ENCODE measurements around the gene SORBS2. TPM values are rescaled to one million over a fixed set of nuclear protein-coding genes. Genes with fewer than 3 reads are reported as not detected.

SORBS2 gene
- total and polyA plus RNA-seq, 2 donors (not counting 3 experiments of a cell fraction or from before 2014, with no cell fraction given): 69.8 to 82.5 TPM

DNA sequence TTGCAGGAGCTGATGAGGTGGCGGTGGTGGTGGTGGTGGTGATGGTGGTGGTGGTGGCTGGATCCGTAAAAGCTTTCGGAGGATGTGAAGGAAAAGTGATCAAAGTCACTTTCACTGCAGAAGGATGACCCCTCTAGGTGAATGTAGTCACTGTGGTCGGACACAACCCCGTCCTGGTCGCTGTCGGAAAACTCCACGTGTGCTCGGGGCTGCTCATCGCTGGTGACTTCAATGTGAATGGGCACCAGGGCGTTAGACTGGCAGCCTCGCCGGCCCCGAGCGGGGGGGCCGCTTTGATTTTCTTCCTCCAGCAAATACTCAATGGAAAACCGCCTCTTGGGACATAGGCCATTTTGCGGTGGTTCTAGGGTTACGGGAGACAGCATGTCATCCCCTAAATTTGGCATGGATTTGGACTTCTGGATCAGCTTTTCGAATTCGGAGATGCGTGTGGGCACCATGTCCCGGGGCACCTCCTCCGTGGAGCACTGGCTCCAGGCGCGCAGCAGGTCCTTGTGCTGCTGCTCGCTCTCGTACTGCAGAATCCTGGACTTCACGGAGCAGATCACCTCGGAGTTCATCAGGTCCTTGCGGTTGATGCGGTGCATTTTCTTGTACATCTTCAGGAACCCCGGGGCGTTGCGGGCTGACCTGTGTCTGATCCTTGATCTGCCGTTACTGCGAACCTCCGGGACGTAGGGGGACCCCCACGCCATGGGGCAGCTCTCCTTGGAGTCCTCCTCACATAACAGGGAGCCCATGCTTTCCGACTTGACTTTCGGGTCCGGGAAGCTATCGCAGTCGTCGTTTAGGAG, 188.3 kb downstream of the SORBS2 start:
- CTCF ChIA-PET: interaction anchor here (1.1 to 3.0 kb wide), 4 partner anchors 17 to 414 kb away, joined by 3 to 17 read pairs (median 9); no protein-coding TSS in a partner anchor

GRCh38 chr4:185608185-185608584, 203.8 kb downstream of the SORBS2 start:
- BruUV-seq (replicated peaks): no TSS peak
- Histone ChIP-seq H2AFZ (ENCODE audit: low read depth, low read length) (no peak overlapping the region), H3K36me3 (ENCODE audit: control insufficient read depth in 2 of 2, extremely low read depth in 1 of 2, insufficient read depth in 2 of 2, low read length in 2 of 2) (peaks cover 0 to 2% of the 10 kb centered on the region in 2 experiments), H3K27ac (ENCODE audit: insufficient read depth, low read depth, low read length) (no peak overlapping the region), H3K9me1 (replicated peaks; ENCODE audit: control insufficient read depth, extremely low read depth, insufficient read depth, low read length) (no peaks in the 10 kb centered on the region), H3K4me3 (replicated peaks in 1 of 3; ENCODE audit: insufficient read depth in 1 of 3, low read depth in 1 of 3, low read length in 3 of 3) (no peak overlapping the region), H3K79me2 (ENCODE audit: control insufficient read depth, insufficient read depth, low read length) (no peaks in the 10 kb centered on the region), H3K4me1 (ENCODE audit: control insufficient read depth, extremely low read depth, insufficient read depth, low read length) (no peaks in the 10 kb centered on the region), H3K9ac (replicated peaks; ENCODE audit: extremely low read depth, insufficient read depth, low read length) (no peak overlapping the region), H3K9me3 (replicated peaks; ENCODE audit: control insufficient read depth, insufficient read depth, low read length) (no peaks in the 10 kb centered on the region), H3K27me3 (ENCODE audit: control insufficient read depth in 2 of 2, insufficient read depth in 2 of 2, low read length in 2 of 2) (no peaks in the 10 kb centered on the region), H4K20me1 (replicated peaks; ENCODE audit: control insufficient read depth, extremely low read depth, insufficient read depth, low read length) (no peaks in the 10 kb centered on the region), H3K4me2 (ENCODE audit: insufficient read depth, low read length) (no peak overlapping the region)
- no peak for DNase-seq (ENCODE audit: low read depth, low spot score)
- dilution Hi-C loops (cut with MboI; ENCODE audit: extremely low pct_ligation_motif_present, low sequenced_read_pairs): no loop called here
- no peak for TF ChIP-seq GATA2 (IDR thresholded peaks at IDR 0.05; ENCODE audit: insufficient read depth, insufficient read length, low read depth, low read length)
- no peak for TF ChIP-seq EZH2 (IDR thresholded peaks at IDR 0.05; ENCODE audit: borderline replicate concordance, low read depth, low read length, severe bottlenecking)
- ChIA-PET POLR2A (no interaction called here), CTCF (interaction anchor here (1.0 to 1.5 kb wide), 4 partner anchors 11 to 430 kb away, joined by 3 to 5 read pairs (median 4); no protein-coding TSS in a partner anchor)
- intact Hi-C loops (cut with micrococcal nuclease): no loop called here
- no peak for FAIRE-seq

More for the DNA sequence above, 188.3 kb downstream of the SORBS2 start:
- TF ChIP-seq EZH2 (IDR thresholded peaks at IDR 0.05; ENCODE audit: borderline replicate concordance, low read depth, low read length, severe bottlenecking): no peak
- no peak for TF ChIP-seq JUN (IDR thresholded peaks at IDR 0.05; ENCODE audit: borderline replicate concordance, insufficient read depth, insufficient read length, low read depth)
- no peak for TF ChIP-seq MYC (IDR thresholded peaks at IDR 0.05; ENCODE audit: low read depth, low read length)
- no peak for TF ChIP-seq POLR2A (IDR thresholded peaks at IDR 0.05; ENCODE audit: low read depth, low read length)
- TF ChIP-seq POLR2AphosphoS5 (IDR thresholded peaks at IDR 0.05; ENCODE audit: insufficient read depth, low read depth, low read length): no peak
- no peaks in the 10 kb centered on the region for H4K20me1 ChIP-seq (replicated peaks; ENCODE audit: control insufficient read depth, extremely low read depth, insufficient read depth, low read length)
- POLR2A ChIA-PET: no interaction called here
- H3K36me3 ChIP-seq (ENCODE audit: control insufficient read depth in 2 of 2, extremely low read depth in 1 of 2, insufficient read depth in 2 of 2, low read length in 2 of 2): peaks cover 0 to 5% of the 10 kb centered on the region in 2 experiments
- dilution Hi-C loops (cut with MboI; ENCODE audit: extremely low pct_ligation_motif_present, low sequenced_read_pairs): no loop called here
- H3K4me2 ChIP-seq (ENCODE audit: insufficient read depth, low read length): no peak overlapping the region
- BruUV-seq (replicated peaks): no TSS peak
- no peaks in the 10 kb centered on the region for H3K4me1 ChIP-seq (ENCODE audit: control insufficient read depth, extremely low read depth, insufficient read depth, low read length)
- no peak overlapping the region for H3K9ac ChIP-seq (replicated peaks; ENCODE audit: extremely low read depth, insufficient read depth, low read length)
- DNase-seq (ENCODE audit: low read depth, low spot score) (no peak), FAIRE-seq (no peak)
- no peaks in the 10 kb centered on the region for H3K9me1 ChIP-seq (replicated peaks; ENCODE audit: control insufficient read depth, extremely low read depth, insufficient read depth, low read length)
- H3K27me3 ChIP-seq (ENCODE audit: control insufficient read depth in 2 of 2, insufficient read depth in 2 of 2, low read length in 2 of 2): no peaks in the 10 kb centered on the region
- intact Hi-C loops (cut with micrococcal nuclease): no loop called here
- H3K4me3 ChIP-seq (replicated peaks in 1 of 3; ENCODE audit: insufficient read depth in 1 of 3, low read depth in 1 of 3, low read length in 3 of 3): no peak overlapping the region
- H3K79me2 ChIP-seq (ENCODE audit: control insufficient read depth, insufficient read depth, low read length): no peaks in the 10 kb centered on the region
- no peaks in the 10 kb centered on the region for H3K9me3 ChIP-seq (replicated peaks; ENCODE audit: control insufficient read depth, insufficient read depth, low read length)
- H2AFZ ChIP-seq (ENCODE audit: low read depth, low read length): no peak overlapping the region
- no peak overlapping the region for H3K27ac ChIP-seq (ENCODE audit: insufficient read depth, low read depth, low read length)

Measured in endothelial cell of umbilical vein (primary cell).